Endothelial cell of umbilical vein (primary cell): Measurements from ENCODE around the gene SLC44A3. TPM values are rescaled to one million over a fixed set of nuclear protein-coding genes. Genes with fewer than 3 reads are reported as not detected.
A peak's percentile ranks its signal among the peaks of the same experiment; 100 is the strongest.

Source experiments
- BruUV-seq: library from RNA; stranded (reverse); fragments of 400-500 nt; replicated peaks from 2 replicates; lab custom pipeline; 2021; lab: Mats Ljungman, UMichigan
- CTCF ChIA-PET: fragments of 300-600, 350-600 bp; sonication (Branson Sonifier 250); formaldehyde crosslinking; loops from one replicate; lab custom pipeline; 2021; ENCODE audit warnings: antibody characterized with exemption, inconsistent platforms; lab: Charles Lee
- POLR2A ChIA-PET: fragments of 300-600, 350-600 bp; sonication (Branson Sonifier 250); formaldehyde crosslinking; loops from one replicate; lab custom pipeline; 2021; ENCODE audit warnings: antibody characterized with exemption, inconsistent platforms; lab: Charles Lee
- DNase-seq: peaks from one replicate; pipeline ENCODE4 v3.0.0-alpha.2; 2011; ENCODE audit warnings: low read depth, low spot score
- FAIRE-seq: peaks from 2 replicates; lab custom pipeline; 2011; peaks lifted over from hg19 to GRCh38; lab: Jason Lieb, UNC
- H2AFZ ChIP-seq: 2 replicates; pipeline ENCODE4 v1.6.0; 2012; ENCODE audit warnings: low read depth, low read length, control low read depth, inconsistent platforms
- H3K27ac ChIP-seq: 2 replicates; pipeline ENCODE4 v1.5.1; 2011; ENCODE audit warnings: low read depth, mild to moderate bottlenecking, control low read depth, low read length, moderate library complexity; ENCODE audit not compliant: insufficient read depth
- H3K27me3 ChIP-seq, 2 experiments: 2 replicates each; pipeline versions ENCODE4 v1.6.0 to v1.6.1; 2011; ENCODE audit warnings: low read length in 2 of 2, mixed read lengths in 1 of 2; ENCODE audit not compliant: control insufficient read depth in 2 of 2, insufficient read depth in 2 of 2
- H3K36me3 ChIP-seq, 2 experiments: 2 replicates in 1 of 2; 3 replicates in 1 of 2; pipeline ENCODE4 v1.5.1; 2011; ENCODE audit warnings: low read length in 2 of 2, mild to moderate bottlenecking in 1 of 2, moderate library complexity in 1 of 2; ENCODE audit not compliant: control insufficient read depth in 2 of 2, insufficient read depth in 2 of 2; ENCODE audit errors: extremely low read depth in 1 of 2
- H3K4me1 ChIP-seq: 3 replicates; pipeline ENCODE4 v1.5.1; 2011; ENCODE audit warnings: mild to moderate bottlenecking, low read length; ENCODE audit not compliant: control insufficient read depth, insufficient read depth; ENCODE audit errors: extremely low read depth
- H3K4me2 ChIP-seq: 2 replicates; pipeline ENCODE4 v1.6.1; 2011; ENCODE audit warnings: low read length, control low read depth, mixed read lengths; ENCODE audit not compliant: insufficient read depth
- H3K4me3 ChIP-seq, 3 experiments: fragments of 200-600 bp in 1 of 3; sonication (generic), shearing (Covaris generic) in 1 of 3; replicated peaks in 1 of 3; 2 replicates each; pipeline ENCODE4 v1.5.1; 2011 to 2016; ENCODE audit warnings: control low read depth in 3 of 3, low read length in 3 of 3, mild to moderate bottlenecking in 2 of 3, inconsistent platforms in 1 of 3, low read depth in 1 of 3, moderate library complexity in 1 of 3; ENCODE audit not compliant: insufficient read depth in 1 of 3
- H3K79me2 ChIP-seq: 2 replicates; pipeline ENCODE4 v1.6.0; 2012; ENCODE audit warnings: low read length, inconsistent platforms; ENCODE audit not compliant: control insufficient read depth, insufficient read depth
- H3K9ac ChIP-seq: replicated peaks from 2 replicates; pipeline ENCODE3; 2011; ENCODE audit warnings: low read length, control low read depth; ENCODE audit not compliant: insufficient read depth; ENCODE audit errors: extremely low read depth
- H3K9me1 ChIP-seq: replicated peaks from 3 replicates; pipeline ENCODE4 v1.6.0; 2011; ENCODE audit warnings: mild to moderate bottlenecking, low read length; ENCODE audit not compliant: control insufficient read depth, insufficient read depth; ENCODE audit errors: extremely low read depth
- H3K9me3 ChIP-seq: replicated peaks from 2 replicates; pipeline ENCODE4 v1.5.1; 2012; ENCODE audit warnings: low read length, inconsistent platforms; ENCODE audit not compliant: control insufficient read depth, insufficient read depth
- H4K20me1 ChIP-seq: replicated peaks from 2 replicates; pipeline ENCODE3; 2011; ENCODE audit warnings: mild to moderate bottlenecking, low read length; ENCODE audit not compliant: control insufficient read depth, insufficient read depth; ENCODE audit errors: extremely low read depth
- CTCF ChIP-seq, 2 donors: IDR thresholded peaks; 1 replicate in 1 of 2; 2 replicates in 1 of 2; pipeline ENCODE4 v1.5.1; 2011; ENCODE audit warnings: low read length in 2 of 2, mild to moderate bottlenecking in 2 of 2, moderate library complexity in 2 of 2, control low read depth in 1 of 2, inconsistent platforms in 1 of 2, low read depth in 1 of 2; ENCODE audit not compliant: insufficient read depth in 1 of 2; ENCODE audit errors: extremely low read depth in 1 of 2
- EZH2 ChIP-seq: IDR thresholded peaks from 2 replicates; pipeline ENCODE4 v1.6.1; 2012; ENCODE audit warnings: borderline replicate concordance, low read depth, mild to moderate bottlenecking, moderate library complexity, low read length, inconsistent platforms; ENCODE audit not compliant: severe bottlenecking
- FOS ChIP-seq: IDR thresholded peaks from 2 replicates; pipeline ENCODE4 v1.6.1; 2011; ENCODE audit warnings: mild to moderate bottlenecking, low read length, moderate library complexity, borderline replicate concordance; ENCODE audit not compliant: insufficient read depth
- GATA2 ChIP-seq: IDR thresholded peaks from 2 replicates; pipeline ENCODE4 v1.7.0; 2011; ENCODE audit warnings: low read depth, mild to moderate bottlenecking, moderate library complexity, mixed read lengths, low read length; ENCODE audit not compliant: insufficient read length, insufficient read depth
- JUN ChIP-seq: IDR thresholded peaks from 2 replicates; pipeline ENCODE4 v1.6.1; 2011; ENCODE audit warnings: borderline replicate concordance, low read depth; ENCODE audit not compliant: insufficient read length, insufficient read depth
- MYC ChIP-seq: IDR thresholded peaks from one replicate; pipeline ENCODE4 v1.6.1; 2011; ENCODE audit warnings: mild to moderate bottlenecking, low read depth, low read length
- POLR2A ChIP-seq: IDR thresholded peaks from 2 replicates; pipeline ENCODE4 v1.6.1; 2012; ENCODE audit warnings: low read depth, mild to moderate bottlenecking, control low read depth, low read length
- POLR2AphosphoS5 ChIP-seq: IDR thresholded peaks from 2 replicates; pipeline ENCODE4 v1.6.1; 2012; ENCODE audit warnings: low read depth, mild to moderate bottlenecking, control low read depth, low read length, moderate library complexity; ENCODE audit not compliant: insufficient read depth
- dilution Hi-C: fragments of 300-500 bp; cut with MboI; formaldehyde crosslinking; loops from one replicate; pipeline ENCODE4 v1.15.0; 2019; ENCODE audit warnings: low sequenced_read_pairs; ENCODE audit not compliant: extremely low pct_ligation_motif_present
- intact Hi-C: fragments of 100-400 bp; cut with micrococcal nuclease; formaldehyde crosslinking; loops from one replicate; pipeline ENCODE4 v1.10.0; 2022
- polyA plus RNA-seq, 4 experiments: library from polyadenylated mRNA; depleted of rRNA in 3 of 4; stranded (reverse) in 3 of 4; unstranded in 1 of 4; fragments of >200 nt; gene quantifications; 2 replicates each; pipeline versions ENCODE4 v1.2.1 to v1.2.3, GENCODE V29; 2011 to 2012; ENCODE audit warnings: missing spikeins in 1 of 4
- total RNA-seq: library from RNA; stranded (reverse); gene quantifications from 2 replicates; pipeline ENCODE4 v1.2.3, GENCODE V29; 2021
- TF ChIP-seq, protein P1 (sequence below): IDR thresholded peaks from 2 replicates; pipeline ENCODE4 v1.6.1; 2011; ENCODE audit not compliant: insufficient read depth, insufficient read length

SLC44A3 gene
- total and polyA plus RNA-seq, 2 donors (not counting 3 experiments of a cell fraction or from before 2014, with no cell fraction given) = 0.29 to 0.42 TPM

GRCh38 chr1:94820936-94821335 lies 779 bp downstream of the SLC44A3 start:
- ChIA-PET CTCF (interaction anchor here (1.5 to 3.9 kb wide), 5 partner anchors 13 to 222 kb away, joined by 3 to 17 read pairs (median 6); no protein-coding TSS in a partner anchor), POLR2A (no interaction called here)
- intact Hi-C loops = no loop called here
- no TSS peak for BruUV-seq
- H2AFZ ChIP-seq = no peak overlapping the region
- peaks cover 43 to 49% of the 10 kb centered on the region in 2 experiments for H3K27me3 ChIP-seq
- no peaks in the 10 kb centered on the region for H3K36me3 ChIP-seq
- dilution Hi-C loops = loop anchor here (25.0 kb wide), 1 partner anchor 284 kb away; the partner anchor contains the start of gene F3
- peaks cover 2% of the 10 kb centered on the region for H3K4me1 ChIP-seq
- TF ChIP-seq JUN = no peak
- TF ChIP-seq, protein P1, sequence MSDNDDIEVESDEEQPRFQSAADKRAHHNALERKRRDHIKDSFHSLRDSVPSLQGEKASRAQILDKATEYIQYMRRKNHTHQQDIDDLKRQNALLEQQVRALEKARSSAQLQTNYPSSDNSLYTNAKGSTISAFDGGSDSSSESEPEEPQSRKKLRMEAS = no peak
- no peak for TF ChIP-seq POLR2AphosphoS5
- TF ChIP-seq POLR2A = no peak
- TF ChIP-seq MYC = no peak
- no peak for TF ChIP-seq CTCF (IDR thresholded peaks at IDR 0.05; ENCODE audit: extremely low read depth in 1 of 2, insufficient read depth in 1 of 2, low read depth in 1 of 2, low read length in 2 of 2)
- no peak for TF ChIP-seq EZH2
- TF ChIP-seq FOS = no peak
- TF ChIP-seq GATA2 = no peak
- H3K9ac ChIP-seq = no peak overlapping the region
- FAIRE-seq (no peak), DNase-seq (no peak)
- no peaks in the 10 kb centered on the region for H3K79me2 ChIP-seq
- H3K4me3 ChIP-seq = no peak overlapping the region
- H3K27ac ChIP-seq = no peak overlapping the region
- H4K20me1 ChIP-seq = no peaks in the 10 kb centered on the region
- no peaks in the 10 kb centered on the region for H3K9me3 ChIP-seq
- H3K9me1 ChIP-seq = no peaks in the 10 kb centered on the region
- peak overlapping the region; percentile 38 for H3K4me2 ChIP-seq
